WTC11 (cell line): Measurements from ENCODE around the gene IGF2BP3. TPM values are rescaled to one million over a fixed set of nuclear protein-coding genes. Genes with fewer than 3 reads are reported as not detected.

Experiments used
- ATAC-seq: fragments of 200-7000 bp; cut with Tn5 transposase; 2 replicates; pipeline ENCODE4 v1.10.0; 2021; ENCODE audit warnings: mild to moderate bottlenecking, moderate library complexity
- CTCF ChIA-PET: fragments of 300-600 bp; sonication (Branson Sonifier 250); formaldehyde crosslinking; loops from one replicate; lab custom pipeline; 2021; ENCODE audit warnings: antibody characterized with exemption; lab: Charles Lee
- POLR2A ChIA-PET: fragments of 350-600 bp; sonication (Branson Sonifier 250); formaldehyde crosslinking; loops from one replicate; lab custom pipeline; 2021; ENCODE audit warnings: antibody characterized with exemption; lab: Charles Lee
- DNase-seq: peaks from one replicate; pipeline ENCODE4 v3.0.0; 2021; ENCODE audit warnings: low spot score
- H3K27ac Mint-ChIP-seq: 2 replicates; pipeline ENCODE4 v1.8.0; 2021; ENCODE audit warnings: mixed read lengths
- H3K27me3 Mint-ChIP-seq: 2 replicates; pipeline ENCODE4 v1.8.0; 2021; ENCODE audit warnings: low read depth, mild to moderate bottlenecking, moderate library complexity, mixed read lengths
- H3K36me3 Mint-ChIP-seq: 2 replicates; pipeline ENCODE4 v1.8.0; 2021; ENCODE audit warnings: mixed read lengths
- H3K4me1 Mint-ChIP-seq: 2 replicates; pipeline ENCODE4 v1.8.0; 2022; ENCODE audit warnings: mixed read lengths
- H3K4me3 Mint-ChIP-seq: 2 replicates; pipeline ENCODE4 v1.8.0; 2021; ENCODE audit warnings: mild to moderate bottlenecking, moderate library complexity, mixed read lengths
- H3K9me3 Mint-ChIP-seq: 2 replicates; pipeline ENCODE4 v1.8.0; 2021; ENCODE audit warnings: mixed read lengths
- ATF6 ChIP-seq: sonication (generic); formaldehyde crosslinking; IDR thresholded peaks from 2 replicates; pipeline ENCODE4 v1.8.1; 2023; ENCODE audit warnings: mild to moderate bottlenecking, missing genetic modification reagents
- CREM ChIP-seq: sonication (generic); formaldehyde crosslinking; IDR thresholded peaks from 2 replicates; pipeline ENCODE4 v1.8.1; 2022; ENCODE audit warnings: mild to moderate bottlenecking, missing genetic modification reagents, moderate library complexity
- EMX1 ChIP-seq: fragments of 250-450 bp; sonication (Bioruptor Pico); IDR thresholded peaks from 2 replicates; pipeline ENCODE4 v1.8.0; 2021; ENCODE audit warnings: mild to moderate bottlenecking
- GRHL2 ChIP-seq: fragments of 250-450 bp; sonication (Bioruptor Pico); IDR thresholded peaks from 2 replicates; pipeline ENCODE4 v1.8.0; 2022; ENCODE audit warnings: mild to moderate bottlenecking, moderate library complexity; ENCODE audit not compliant: insufficient replicate concordance, severe bottlenecking
- GTF2I ChIP-seq: fragments of 250-450 bp; sonication (Bioruptor Pico); conservative IDR thresholded peaks from 2 replicates; pipeline ENCODE4 v1.4.0; 2021; ENCODE audit warnings: mild to moderate bottlenecking
- JAZF1 ChIP-seq: fragments of 250-450 bp; sonication (Bioruptor Pico); IDR thresholded peaks from 2 replicates; pipeline ENCODE4 v1.9.0; 2021; ENCODE audit warnings: moderate library complexity, mild to moderate bottlenecking, inconsistent platforms
- JUN ChIP-seq: sonication (generic); formaldehyde crosslinking; IDR thresholded peaks from 2 replicates; pipeline ENCODE4 v1.8.0; 2023; ENCODE audit warnings: mild to moderate bottlenecking, missing genetic modification reagents
- MYBL2 ChIP-seq: sonication (generic); formaldehyde crosslinking; IDR thresholded peaks from 2 replicates; pipeline ENCODE4 v1.8.1; 2023; ENCODE audit warnings: mild to moderate bottlenecking, moderate library complexity, missing genetic modification reagents
- TEAD1 ChIP-seq: sonication (generic); formaldehyde crosslinking; IDR thresholded peaks from 2 replicates; pipeline ENCODE4 v1.8.0; 2022; ENCODE audit warnings: mild to moderate bottlenecking, missing genetic modification reagents
- ZBTB43 ChIP-seq: sonication (generic); formaldehyde crosslinking; IDR thresholded peaks from 2 replicates; pipeline ENCODE4 v1.8.1; 2023; ENCODE audit warnings: mild to moderate bottlenecking, missing genetic modification reagents
- ZMAT4 ChIP-seq: fragments of 250-450 bp; sonication (Bioruptor Pico); IDR thresholded peaks from 2 replicates; pipeline ENCODE4 v1.9.0; 2021; ENCODE audit warnings: mild to moderate bottlenecking
- ZNF532 ChIP-seq: fragments of 250-450 bp; sonication (Bioruptor Pico); IDR thresholded peaks from 2 replicates; pipeline ENCODE4 v1.9.0; 2021; ENCODE audit warnings: mild to moderate bottlenecking, borderline replicate concordance
- ZNF671 ChIP-seq: fragments of 250-450 bp; sonication (Bioruptor Pico); IDR thresholded peaks from 2 replicates; pipeline ENCODE4 v1.8.0; 2021; ENCODE audit warnings: mild to moderate bottlenecking
- total RNA-seq: library from RNA; stranded (reverse); gene quantifications from 3 replicates; pipeline ENCODE4 v1.2.3, GENCODE V29; 2021
- TF ChIP-seq, protein P1 (sequence below): sonication (generic); formaldehyde crosslinking; IDR thresholded peaks from 2 replicates; pipeline ENCODE4 v1.8.1; 2022; ENCODE audit warnings: mild to moderate bottlenecking, moderate library complexity, missing genetic modification reagents
- TF ChIP-seq, protein P2 (sequence below): sonication (generic); formaldehyde crosslinking; IDR thresholded peaks from 2 replicates; pipeline ENCODE4 v1.8.0; 2023; ENCODE audit warnings: missing genetic modification reagents, mild to moderate bottlenecking, borderline replicate concordance
- TF ChIP-seq, protein P3 (sequence below): fragments of 250-450 bp; sonication (Bioruptor Pico); IDR thresholded peaks from 2 replicates; pipeline ENCODE4 v2.1.2; 2022; ENCODE audit warnings: mild to moderate bottlenecking, moderate library complexity
- TF ChIP-seq, protein P4 (sequence below): sonication (generic); formaldehyde crosslinking; IDR thresholded peaks from 2 replicates; pipeline ENCODE4 v1.8.1; 2023; ENCODE audit warnings: mild to moderate bottlenecking, missing genetic modification reagents, borderline replicate concordance

IGF2BP3 gene
- total RNA-seq, 1 experiment from 2014 or later = 129 TPM

- no peak overlapping the region for H3K4me3 Mint-ChIP-seq
- no peaks in the 10 kb centered on the region for H3K9me3 Mint-ChIP-seq
- H3K27ac Mint-ChIP-seq = no peak overlapping the region
- H3K36me3 Mint-ChIP-seq = peaks cover 88% of the 10 kb centered on the region
- no peak for DNase-seq
- ATAC-seq = no peak
- H3K27me3 Mint-ChIP-seq = no peaks in the 10 kb centered on the region
- no peaks in the 10 kb centered on the region for H3K4me1 Mint-ChIP-seq
- POLR2A ChIA-PET = no interaction called here
- no peak for TF ChIP-seq CREM (CRISPR knock-in tag)
- TF ChIP-seq JUN (CRISPR knock-in tag) = no peak
- TF ChIP-seq, protein P1, sequence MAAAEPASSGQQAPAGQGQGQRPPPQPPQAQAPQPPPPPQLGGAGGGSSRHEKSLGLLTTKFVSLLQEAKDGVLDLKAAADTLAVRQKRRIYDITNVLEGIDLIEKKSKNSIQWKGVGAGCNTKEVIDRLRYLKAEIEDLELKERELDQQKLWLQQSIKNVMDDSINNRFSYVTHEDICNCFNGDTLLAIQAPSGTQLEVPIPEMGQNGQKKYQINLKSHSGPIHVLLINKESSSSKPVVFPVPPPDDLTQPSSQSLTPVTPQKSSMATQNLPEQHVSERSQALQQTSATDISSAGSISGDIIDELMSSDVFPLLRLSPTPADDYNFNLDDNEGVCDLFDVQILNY (CRISPR knock-in tag) = no peak
- TF ChIP-seq EMX1 (CRISPR knock-in tag) = no peak
- TF ChIP-seq, protein P2, sequence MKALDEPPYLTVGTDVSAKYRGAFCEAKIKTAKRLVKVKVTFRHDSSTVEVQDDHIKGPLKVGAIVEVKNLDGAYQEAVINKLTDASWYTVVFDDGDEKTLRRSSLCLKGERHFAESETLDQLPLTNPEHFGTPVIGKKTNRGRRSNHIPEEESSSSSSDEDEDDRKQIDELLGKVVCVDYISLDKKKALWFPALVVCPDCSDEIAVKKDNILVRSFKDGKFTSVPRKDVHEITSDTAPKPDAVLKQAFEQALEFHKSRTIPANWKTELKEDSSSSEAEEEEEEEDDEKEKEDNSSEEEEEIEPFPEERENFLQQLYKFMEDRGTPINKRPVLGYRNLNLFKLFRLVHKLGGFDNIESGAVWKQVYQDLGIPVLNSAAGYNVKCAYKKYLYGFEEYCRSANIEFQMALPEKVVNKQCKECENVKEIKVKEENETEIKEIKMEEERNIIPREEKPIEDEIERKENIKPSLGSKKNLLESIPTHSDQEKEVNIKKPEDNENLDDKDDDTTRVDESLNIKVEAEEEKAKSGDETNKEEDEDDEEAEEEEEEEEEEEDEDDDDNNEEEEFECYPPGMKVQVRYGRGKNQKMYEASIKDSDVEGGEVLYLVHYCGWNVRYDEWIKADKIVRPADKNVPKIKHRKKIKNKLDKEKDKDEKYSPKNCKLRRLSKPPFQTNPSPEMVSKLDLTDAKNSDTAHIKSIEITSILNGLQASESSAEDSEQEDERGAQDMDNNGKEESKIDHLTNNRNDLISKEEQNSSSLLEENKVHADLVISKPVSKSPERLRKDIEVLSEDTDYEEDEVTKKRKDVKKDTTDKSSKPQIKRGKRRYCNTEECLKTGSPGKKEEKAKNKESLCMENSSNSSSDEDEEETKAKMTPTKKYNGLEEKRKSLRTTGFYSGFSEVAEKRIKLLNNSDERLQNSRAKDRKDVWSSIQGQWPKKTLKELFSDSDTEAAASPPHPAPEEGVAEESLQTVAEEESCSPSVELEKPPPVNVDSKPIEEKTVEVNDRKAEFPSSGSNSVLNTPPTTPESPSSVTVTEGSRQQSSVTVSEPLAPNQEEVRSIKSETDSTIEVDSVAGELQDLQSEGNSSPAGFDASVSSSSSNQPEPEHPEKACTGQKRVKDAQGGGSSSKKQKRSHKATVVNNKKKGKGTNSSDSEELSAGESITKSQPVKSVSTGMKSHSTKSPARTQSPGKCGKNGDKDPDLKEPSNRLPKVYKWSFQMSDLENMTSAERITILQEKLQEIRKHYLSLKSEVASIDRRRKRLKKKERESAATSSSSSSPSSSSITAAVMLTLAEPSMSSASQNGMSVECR (CRISPR knock-in tag) = no peak
- TF ChIP-seq, protein P3, sequence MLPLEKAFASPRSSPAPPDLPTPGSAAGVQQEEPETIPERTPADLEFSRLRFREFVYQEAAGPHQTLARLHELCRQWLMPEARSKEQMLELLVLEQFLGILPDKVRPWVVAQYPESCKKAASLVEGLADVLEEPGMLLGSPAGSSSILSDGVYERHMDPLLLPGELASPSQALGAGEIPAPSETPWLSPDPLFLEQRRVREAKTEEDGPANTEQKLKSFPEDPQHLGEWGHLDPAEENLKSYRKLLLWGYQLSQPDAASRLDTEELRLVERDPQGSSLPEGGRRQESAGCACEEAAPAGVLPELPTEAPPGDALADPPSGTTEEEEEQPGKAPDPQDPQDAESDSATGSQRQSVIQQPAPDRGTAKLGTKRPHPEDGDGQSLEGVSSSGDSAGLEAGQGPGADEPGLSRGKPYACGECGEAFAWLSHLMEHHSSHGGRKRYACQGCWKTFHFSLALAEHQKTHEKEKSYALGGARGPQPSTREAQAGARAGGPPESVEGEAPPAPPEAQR (CRISPR knock-in tag) = no peak
- TF ChIP-seq ZNF671 (CRISPR knock-in tag) = no peak
- no peak for TF ChIP-seq ZMAT4
- TF ChIP-seq, protein P4, sequence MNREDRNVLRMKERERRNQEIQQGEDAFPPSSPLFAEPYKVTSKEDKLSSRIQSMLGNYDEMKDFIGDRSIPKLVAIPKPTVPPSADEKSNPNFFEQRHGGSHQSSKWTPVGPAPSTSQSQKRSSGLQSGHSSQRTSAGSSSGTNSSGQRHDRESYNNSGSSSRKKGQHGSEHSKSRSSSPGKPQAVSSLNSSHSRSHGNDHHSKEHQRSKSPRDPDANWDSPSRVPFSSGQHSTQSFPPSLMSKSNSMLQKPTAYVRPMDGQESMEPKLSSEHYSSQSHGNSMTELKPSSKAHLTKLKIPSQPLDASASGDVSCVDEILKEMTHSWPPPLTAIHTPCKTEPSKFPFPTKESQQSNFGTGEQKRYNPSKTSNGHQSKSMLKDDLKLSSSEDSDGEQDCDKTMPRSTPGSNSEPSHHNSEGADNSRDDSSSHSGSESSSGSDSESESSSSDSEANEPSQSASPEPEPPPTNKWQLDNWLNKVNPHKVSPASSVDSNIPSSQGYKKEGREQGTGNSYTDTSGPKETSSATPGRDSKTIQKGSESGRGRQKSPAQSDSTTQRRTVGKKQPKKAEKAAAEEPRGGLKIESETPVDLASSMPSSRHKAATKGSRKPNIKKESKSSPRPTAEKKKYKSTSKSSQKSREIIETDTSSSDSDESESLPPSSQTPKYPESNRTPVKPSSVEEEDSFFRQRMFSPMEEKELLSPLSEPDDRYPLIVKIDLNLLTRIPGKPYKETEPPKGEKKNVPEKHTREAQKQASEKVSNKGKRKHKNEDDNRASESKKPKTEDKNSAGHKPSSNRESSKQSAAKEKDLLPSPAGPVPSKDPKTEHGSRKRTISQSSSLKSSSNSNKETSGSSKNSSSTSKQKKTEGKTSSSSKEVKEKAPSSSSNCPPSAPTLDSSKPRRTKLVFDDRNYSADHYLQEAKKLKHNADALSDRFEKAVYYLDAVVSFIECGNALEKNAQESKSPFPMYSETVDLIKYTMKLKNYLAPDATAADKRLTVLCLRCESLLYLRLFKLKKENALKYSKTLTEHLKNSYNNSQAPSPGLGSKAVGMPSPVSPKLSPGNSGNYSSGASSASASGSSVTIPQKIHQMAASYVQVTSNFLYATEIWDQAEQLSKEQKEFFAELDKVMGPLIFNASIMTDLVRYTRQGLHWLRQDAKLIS (CRISPR knock-in tag) = no peak
- no peak for TF ChIP-seq TEAD1 (CRISPR knock-in tag)
- TF ChIP-seq ZBTB43 = no peak
- TF ChIP-seq JAZF1 (CRISPR knock-in tag) = no peak
- TF ChIP-seq ZNF532 (CRISPR knock-in tag) = no peak
- TF ChIP-seq ATF6 = no peak
- no peak for TF ChIP-seq GTF2I (CRISPR knock-in tag)
- no peak for TF ChIP-seq GRHL2 (CRISPR knock-in tag)
- TF ChIP-seq MYBL2 = no peak
- CTCF ChIA-PET = no interaction called here
Observed at GRCh38 chr7:23336086-23336485, 134.2 kb downstream of the IGF2BP3 start.
